ENCODE results near the gene CYP11A1.

Gene CYP11A1

DNA sequence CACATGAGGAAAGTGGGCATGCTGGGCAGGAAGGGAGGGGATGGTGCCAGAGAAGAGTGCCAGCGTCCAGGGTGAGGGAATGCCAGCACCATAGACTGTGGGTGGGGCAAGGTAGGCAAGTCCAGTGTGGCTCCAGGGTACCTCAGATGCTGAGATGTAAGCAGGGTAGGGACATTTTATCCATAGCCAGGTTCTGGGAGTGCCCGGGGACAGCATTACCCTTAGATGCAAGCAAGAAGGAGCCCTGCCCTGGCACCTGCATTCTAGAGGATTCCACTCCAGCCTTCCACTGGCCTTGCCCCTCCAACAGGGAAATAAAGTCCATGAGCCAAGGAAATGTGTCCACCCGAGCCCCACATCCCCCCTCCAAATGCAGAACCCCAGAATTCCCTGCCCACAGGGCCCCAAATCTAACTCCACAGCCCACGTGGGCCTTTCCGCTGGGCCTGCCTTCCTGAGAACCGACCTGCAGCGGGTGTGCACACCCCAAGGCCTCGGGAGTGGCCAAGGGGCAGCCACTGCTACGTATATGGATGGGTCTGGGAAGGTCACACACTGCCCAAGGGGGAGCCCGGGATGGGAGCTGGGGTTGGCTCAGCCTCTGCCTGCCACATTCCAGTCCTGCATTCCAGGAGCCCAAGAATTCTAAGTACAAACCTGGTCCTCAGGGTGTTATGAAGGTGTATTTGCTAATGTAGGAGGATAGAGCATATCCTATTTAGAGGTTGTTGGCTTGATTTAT lies 20.3 kb upstream of the CYP11A1 start:
- no peak for DNase-seq

DNA sequence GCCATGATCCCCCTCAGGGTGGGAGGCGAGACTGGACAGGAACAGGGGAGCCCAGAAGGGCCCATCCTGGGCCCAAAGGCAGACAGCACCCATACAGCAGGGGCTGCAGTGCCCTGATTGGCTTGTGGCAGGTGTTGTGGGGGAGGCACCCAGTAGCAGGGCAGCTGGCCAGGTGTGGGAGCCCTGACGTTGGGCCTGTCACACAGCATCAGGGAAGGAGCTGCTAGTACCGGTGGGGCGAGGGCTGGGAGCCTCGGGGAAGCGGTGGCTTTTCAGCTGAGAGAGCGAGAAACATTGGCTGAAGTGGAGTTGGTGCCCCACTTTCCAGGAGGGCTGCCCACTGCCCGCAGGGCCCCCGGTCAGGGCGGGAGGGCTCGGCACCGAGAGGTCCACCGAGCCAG lies 19.7 kb upstream of the CYP11A1 start:
- DNase-seq: no peak

DNA sequence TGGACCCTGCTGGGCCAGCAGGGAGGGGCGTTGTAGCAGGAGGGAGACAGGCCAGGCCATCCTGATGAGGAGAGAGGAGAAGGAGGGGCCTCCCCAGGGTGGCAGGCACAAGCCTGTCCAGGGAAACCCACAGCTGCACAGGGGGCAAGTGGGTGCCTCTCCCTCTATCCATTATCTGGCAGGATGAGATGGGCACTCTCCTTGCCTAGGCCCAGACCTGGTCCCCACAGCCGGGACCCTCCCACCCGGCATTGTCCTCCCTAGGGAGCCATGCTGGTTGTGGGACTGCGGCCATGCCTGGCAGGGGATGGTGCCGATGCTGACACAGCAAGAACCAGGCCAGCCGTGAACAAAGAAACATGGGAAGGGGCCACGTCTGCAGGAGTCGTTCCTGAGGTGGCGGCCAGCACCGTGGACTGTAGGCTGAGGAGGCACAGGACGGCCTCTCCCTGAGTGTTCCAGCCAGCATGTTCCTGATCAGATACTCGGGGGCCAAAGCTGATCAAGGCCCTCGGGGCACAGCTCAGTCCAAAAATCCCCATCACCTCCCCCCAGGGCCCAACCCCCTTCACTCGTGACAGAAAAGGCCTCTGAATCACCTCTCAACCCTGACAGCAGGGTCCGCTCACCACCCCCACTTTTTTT lies 19.2 kb upstream of the CYP11A1 start:
- DNase-seq: no peak

DNA sequence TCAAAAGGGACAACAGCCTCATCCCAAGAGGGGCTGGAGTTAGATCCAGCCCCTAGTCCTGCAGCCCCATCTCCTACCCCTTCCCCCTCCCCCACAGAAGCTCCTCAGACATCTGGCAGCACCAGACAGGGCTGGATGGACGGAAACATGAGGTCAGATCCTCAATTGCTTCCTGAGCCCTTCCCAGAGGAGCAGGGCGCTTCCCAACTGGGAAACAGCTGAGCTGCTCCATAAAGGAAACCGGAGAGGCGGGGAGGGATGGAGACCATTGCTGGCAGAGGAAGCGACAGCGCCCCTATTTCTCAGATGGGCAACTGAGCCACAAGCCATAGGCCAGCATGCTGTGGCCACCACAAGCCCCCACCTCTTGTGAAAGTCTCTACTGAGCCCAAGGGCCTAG lies 18.3 kb upstream of the CYP11A1 start:
- no peak for DNase-seq

DNA sequence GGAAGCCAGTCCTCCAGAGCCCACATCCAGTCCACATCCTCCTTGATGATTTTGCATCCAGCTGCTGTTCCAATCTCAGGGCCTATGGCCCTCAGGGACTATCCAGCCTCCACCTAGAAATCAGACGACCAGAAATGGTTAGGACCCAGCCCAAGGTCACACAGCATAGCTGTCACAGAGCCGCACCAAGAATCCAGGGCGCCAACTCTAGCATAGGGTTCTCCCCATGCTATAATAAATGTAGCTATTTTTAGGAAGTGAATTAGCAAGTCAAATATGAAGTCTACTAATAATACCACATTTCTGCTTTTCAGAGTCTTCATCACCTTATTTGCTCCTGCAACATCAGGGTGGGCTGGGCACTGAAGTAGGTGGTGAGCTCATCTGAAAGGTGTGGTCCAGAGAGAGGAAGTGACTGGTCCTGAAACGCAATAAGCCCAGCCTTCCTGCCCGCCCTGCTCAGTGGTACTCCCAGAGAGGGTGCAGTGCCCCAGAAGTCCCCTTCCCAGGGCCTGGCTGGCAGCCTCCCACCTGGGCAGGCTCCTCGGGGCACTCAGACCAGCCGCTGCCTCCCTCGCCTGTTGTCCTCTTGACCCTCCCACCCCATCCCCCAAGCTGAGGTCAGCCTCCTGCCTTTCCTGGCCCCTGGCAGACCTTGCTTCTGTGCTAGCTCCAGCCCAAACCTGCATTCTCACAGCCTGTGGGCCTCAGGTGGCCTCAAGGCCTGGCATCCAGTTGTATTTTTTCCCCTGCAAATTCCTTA lies 17.6 kb upstream of the CYP11A1 start:
- DNase-seq: no peak

DNA sequence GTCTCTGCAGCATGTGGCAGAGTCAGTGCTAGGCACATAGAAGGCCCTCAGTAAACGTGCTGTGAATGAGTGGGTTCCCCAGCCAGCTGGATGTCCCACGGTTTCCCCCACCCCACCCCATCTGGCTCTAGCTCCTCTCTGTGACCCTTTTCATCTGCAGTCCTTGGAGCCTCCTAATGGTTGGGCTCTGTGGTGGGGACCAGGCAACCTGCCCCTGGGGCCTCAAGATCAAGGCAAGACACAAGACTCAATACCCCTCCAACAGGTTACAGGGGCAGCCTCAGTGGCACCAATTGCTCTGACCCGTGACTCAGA lies 17.1 kb upstream of the CYP11A1 start:
- DNase-seq: no peak

DNA sequence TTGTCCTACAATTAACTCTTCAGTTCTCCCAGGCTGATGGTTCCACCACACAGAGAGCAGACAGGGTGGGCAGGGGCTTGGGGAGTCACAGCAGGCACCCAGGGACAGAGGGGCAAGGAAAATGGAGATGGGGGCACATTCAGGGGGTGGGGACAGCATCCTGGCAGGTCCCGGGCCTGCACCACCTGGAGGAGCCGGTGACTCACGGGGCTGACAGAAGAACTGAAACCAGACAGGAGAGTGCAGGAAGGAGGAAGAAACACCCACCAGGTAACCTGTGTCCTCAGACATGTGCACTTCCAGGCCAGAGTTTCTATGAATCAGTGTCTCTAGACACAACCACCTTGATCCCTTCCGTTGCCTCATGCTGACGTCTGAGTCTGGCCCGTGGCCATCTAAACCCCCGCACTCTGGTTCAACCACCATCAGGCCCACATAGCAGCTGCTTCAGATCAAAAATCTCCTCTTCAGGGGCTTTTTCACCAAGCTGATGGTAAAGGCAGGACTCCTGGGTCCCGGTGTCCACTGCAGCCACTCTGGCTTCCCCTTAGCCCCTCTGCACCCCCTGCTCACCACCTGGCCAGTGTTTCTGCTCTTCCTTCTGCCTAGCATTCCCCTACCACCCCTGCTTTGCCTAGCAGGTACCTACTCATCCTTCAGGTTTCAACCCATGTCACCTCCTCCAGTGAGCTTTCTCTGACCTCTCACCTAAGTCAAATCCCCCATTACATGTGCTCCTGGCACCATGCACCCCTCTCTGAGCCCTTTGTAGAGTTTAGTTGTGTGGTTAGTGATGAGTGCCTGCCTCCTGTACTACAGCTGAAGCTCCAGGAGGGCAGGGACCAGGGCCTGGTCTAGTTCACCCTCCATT lies 16.5 kb upstream of the CYP11A1 start:
- no peak for DNase-seq

DNA sequence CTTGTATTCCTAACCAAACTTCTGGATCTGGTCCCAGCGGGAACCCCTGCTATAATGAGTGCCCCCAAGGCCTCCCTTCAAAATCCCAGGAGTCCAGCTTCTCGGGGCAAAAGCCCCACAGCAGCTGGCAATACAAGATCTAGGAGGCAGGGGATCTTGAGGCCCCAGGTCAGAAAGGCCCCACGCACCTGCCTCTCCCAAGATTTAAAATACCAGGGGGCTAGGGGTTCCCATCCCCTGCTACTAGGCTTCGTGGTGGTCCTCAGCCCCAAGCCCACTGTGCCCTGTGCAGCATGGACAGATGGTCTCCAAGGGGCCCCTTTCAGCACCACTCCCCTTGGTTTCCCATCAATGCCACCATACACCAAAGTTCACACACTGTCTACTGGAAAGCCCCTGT lies 15.8 kb upstream of the CYP11A1 start:
- DNase-seq: no peak

DNA sequence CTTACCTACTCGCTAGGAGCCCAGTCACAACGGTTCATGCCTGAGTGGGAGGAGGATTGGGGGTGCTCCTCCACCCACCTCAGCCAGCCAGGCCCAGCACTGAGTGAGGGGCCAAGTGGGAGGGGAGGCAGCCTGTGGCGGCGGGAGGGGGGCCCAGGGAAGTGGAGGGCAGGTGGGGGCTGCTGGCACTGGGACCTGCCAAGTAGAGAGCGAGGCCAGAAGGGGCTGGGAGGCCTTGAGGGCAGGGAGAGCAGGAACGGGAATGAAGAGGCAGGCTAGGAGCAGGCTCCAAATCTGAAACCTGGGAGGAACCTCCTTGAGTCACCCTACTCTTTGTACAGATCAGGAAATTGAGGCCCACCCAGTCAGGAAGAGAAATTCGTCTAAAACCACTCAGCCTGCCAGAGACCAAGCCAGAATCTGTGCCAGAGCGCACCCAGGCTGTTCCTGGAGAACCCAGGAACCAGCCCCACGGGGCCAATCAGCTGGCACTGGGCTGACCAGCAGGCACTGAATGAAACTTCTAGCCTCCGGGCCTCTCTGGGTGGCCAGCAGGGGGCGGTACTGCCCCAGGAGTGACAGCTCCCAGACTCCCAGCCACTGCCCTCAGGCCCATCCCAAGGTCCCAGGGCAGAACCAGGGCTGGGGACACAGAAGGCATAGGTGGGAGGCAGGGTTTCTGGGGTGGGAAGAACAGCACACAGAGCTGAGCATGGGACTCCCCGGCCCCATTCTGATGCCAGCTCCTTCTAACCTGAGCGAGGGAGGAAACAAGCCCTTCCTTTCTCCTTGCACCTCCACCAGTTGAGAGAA lies 14.8 kb upstream of the CYP11A1 start:
- peak; percentile 68 for DNase-seq

DNA sequence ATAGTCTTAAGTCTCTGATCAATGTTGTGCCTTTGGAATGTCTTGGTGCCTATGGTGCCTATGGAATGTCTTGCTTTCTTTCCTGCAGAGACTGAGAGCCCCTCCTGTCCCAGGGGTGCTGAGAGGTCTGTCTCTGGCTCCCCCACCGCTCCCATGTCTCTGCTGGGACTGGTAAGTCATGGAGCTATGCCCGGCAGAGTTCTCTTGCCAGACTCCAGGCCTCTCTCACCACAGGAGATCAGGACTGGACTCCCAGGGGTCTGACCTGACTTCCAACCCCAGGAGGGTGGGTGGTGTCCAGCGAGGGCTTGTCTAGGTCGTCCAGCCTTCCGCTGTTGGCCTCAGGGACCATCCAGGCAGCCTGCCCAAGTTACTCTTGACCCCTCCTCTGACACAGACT lies 14.0 kb upstream of the CYP11A1 start:
- no peak for DNase-seq

DNA sequence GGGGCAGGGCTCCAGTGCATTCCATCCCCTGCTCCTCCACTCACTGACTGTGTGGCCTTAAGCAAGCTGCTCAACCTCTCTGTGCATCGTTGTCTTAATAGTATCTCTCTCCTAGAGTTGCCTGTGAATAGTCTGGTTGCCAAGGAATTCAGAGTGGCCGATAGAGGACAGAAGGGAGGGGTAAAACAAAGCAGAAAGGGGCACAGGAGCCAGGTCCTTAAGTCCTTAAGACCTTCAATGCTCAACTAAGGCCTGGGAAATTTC lies 13.7 kb upstream of the CYP11A1 start:
- DNase-seq: no peak

DNA sequence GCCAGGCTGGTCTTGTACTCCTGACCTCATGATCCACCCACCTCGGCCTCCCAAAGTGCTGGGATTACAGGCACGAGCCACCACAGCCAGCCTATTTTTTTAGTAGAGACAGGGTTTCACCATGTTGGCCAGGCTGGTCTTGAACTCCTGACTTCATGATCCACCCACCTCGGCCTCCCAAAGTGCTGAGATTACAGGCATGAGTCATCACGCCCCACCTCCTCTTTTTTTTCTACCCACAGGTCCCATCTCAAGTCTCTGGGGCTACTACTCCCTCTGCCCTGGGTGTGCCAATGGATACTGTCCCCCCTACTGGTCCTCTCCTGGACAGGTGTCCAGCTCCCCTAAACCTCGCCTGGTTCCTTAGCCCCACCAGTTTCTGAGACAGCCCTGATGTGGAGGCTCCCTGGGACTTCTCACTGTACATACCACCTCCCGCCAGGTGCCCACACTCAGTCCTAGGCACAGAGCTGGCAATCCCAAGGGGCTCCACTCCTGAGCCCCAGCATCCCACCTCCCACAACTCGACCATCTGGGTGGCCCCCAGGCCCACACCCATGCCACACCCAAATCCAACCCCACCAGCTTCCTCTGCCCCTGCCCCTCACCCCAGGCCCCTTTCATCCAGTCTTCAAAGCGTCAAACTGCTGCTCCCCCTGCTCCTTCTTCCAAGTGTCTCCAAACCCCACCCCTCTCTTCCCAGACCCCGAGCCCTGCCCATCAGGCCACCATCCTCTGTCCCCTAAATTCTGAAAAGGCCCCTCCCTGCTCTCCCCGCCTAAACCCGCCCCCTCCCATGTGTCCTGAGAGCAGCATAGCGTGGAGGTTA lies 13.1 kb upstream of the CYP11A1 start:
- no peak for DNase-seq

DNA sequence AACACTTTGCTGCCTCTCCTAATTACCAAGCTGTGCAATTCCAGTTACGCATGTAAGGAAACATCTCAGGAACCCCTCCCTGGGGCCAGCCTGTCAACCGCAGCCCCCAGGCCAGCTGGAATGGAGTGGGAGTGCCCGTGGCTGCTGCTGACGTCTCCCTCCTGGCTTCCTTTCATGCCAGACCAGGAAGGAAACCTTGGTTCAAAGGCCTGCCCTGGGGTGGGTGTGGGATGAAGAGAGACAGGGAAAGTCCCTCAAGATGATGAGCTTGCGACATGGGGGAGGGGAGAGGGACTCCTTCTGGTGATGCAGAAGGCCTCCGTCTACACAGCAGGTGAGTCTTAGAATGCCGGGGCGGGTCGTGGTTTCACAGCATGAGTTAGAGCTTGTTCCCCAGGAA lies 11.4 kb upstream of the CYP11A1 start:
- DNase-seq: no peak

DNA sequence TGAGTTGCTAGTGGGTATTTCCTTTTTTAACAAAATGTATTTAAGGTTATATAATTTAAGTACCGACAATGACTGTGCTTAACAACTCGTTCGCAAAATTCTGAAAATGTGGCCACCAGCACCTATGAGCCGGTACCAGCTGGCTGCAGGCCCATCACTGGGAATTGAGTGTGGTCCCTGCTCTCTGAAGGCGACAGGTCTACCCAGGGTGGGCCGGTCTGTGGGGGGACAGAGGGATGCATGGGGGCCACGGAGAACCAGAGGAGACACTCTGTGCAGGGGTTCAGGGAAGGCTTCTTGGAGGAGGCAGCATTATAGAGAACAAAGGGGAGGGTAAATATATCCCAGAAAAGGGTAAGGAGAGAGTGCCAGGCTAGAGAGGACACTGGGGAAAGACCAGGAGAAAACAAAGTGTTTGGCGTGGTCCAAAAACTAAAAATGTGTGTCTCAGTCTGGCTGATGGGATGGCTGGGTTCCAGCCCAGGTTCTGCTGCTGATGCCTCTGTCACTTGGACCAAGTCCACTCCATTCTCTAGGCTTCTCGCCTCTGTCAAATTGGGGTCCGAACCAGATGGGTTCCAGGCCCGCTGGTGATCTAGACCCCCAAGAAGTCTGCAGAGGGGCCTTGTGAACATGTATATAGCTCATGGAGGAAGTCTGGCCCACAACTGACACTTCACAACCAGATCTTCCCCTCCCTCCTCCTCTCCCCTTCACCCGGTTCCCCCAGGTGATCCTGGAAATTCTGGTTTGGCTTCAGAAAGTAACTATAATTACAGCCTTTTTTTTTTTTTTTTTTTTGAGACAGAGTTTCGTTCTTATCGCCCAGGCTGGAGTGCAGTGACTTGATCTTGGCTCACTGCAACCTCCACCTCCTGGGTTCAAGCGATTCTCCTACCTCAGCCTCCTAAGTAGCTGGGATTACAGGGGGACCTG lies 10.7 kb upstream of the CYP11A1 start:
- no peak for DNase-seq

DNA sequence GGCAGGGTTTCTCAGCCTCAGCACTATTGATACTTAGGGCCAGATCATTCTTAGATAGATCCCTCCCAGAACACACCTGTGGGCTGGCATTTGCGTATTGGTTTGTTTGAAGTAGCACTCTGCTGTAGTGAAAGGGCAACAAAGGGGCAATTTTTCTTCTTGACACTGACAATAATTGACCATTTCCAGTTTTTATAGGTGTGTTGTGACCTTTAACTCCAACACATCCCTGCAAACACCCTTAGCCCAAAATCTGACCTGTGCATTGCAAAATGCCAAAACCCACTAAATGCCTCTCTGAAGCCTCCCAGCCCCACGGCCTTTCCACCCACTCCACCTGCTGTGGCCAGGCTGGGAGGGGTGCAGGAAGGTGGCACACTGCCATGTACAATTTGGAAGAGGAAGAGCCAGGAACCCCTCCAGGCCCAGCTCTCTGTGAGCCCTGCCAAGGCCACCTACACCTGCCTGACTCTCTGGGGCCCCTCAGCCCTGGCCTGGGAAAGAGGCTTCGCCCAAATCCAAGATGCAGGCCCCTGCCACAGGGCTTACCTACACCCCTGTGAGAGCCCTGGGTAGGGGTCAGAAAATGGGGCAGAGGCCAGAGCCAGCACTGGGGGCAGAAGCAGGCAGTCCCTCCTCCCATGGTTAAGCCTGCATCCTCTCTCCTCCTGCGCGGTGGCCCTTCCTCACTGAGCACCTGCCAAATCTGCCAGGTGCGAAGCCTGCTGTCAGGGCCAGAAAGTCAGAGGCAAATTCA lies 9.6 kb upstream of the CYP11A1 start:
- peak; percentile 42 for DNase-seq

DNA sequence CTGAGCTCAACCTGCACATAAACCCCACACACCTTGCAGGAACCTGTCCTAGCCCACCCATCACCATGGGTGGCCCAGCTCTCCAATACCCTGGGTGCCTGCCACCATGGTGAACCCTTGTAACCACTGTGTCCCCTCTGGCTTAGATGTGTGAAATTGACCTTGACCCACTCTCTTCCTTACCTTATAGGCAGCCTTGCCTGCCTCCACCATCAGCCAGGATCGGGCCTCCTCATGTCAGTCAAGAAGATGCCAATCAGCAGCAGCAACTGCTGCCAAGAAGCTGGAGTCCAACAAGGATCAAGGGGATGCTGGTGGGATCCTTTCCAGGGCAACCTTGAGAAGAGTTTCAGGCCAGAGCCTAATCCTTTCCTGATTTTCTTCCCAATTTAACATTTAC lies 8.8 kb upstream of the CYP11A1 start:
- no peak for DNase-seq

DNA sequence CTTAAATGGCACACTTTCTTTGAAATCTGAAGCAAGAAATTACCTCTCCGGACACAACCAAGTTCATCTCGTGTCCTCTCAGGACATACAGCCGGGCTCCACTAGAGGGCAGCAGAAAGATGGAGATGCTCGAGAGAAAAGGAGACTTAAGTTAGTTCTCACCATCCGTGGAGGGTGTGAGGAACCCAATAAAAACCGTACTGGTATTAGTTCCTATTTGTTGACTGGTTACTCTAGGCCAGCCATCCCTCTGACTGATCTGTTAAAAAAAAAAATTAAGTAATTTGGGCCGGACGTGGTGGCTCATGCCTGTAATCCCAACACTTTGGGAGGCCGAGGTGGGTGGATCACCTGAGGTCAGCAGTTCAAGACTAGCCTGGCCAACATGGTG lies 7.9 kb upstream of the CYP11A1 start:
- peak; percentile 75 for DNase-seq

DNA sequence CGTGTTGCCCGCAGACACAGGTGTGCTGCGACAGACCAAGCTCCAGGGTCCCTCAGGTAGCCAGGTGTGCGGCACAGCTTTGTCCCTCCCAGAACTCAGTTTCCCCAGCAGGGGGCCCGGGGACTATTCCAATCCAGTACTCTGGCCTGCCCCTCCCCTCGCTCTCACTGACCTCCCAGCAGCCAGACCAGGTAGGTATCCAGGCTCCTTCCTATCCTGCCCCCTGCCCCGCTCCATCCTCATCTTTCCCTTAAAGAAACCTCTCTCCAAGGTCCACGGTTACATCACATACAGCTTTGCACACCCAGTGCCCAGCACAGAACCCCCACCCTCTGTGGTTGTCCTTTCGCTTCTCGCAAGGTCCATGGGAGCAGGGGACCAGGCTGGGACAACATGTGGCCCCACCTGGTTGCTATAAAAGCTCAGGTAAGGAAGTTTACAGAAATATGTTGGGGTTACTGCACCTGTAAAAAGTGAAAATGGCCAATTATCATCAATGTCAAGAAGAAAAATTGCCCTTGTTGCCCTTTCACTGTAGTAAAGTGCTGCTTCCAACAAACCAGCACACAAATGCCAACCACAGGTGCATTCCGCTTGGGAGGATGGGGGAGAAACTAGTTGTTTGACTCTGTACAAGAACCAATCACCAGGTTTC lies 7.3 kb upstream of the CYP11A1 start:
- peak; percentile 72 for DNase-seq
